PC-3 (cell line): ENCODE measurements around the gene MYL9. TPM values are rescaled to one million over a fixed set of nuclear protein-coding genes. Genes with fewer than 3 reads are reported as not detected.

ENCODE experiments used
- ATAC-seq: fragments of 200-7000 bp; cut with Tn5 transposase; 2 replicates; pipeline ENCODE4 v1.9.1; 2020; ENCODE audit warnings: mild to moderate bottlenecking, moderate library complexity
- BruUV-seq: library from RNA; stranded (reverse); fragments of 400-500 nt; replicated peaks from 2 replicates; lab custom pipeline; 2021; lab: Mats Ljungman, UMichigan
- CTCF ChIA-PET: fragments of 300-600 bp; sonication (Branson Sonifier 250); formaldehyde crosslinking; loops from one replicate; lab custom pipeline; 2022; ENCODE audit warnings: antibody characterized with exemption; lab: Charles Lee
- POLR2A ChIA-PET: fragments of 300-600 bp; sonication (Branson Sonifier 250); formaldehyde crosslinking; loops from one replicate; lab custom pipeline; 2022; ENCODE audit warnings: antibody characterized with exemption; ENCODE audit not compliant: unreplicated experiment; lab: Charles Lee
- DNase-seq: peaks from one replicate; pipeline ENCODE4 v3.0.0-alpha.2; 2015
- H2AFZ ChIP-seq: fragments of 300-600 bp; sonication (generic); 2 replicates; pipeline ENCODE4 v1.6.0; 2016; ENCODE audit warnings: antibody characterized with exemption, low read length
- H3F3A ChIP-seq: fragments of 300-600 bp; sonication (generic); one replicate; pipeline ENCODE4 v1.6.0; 2017; ENCODE audit warnings: antibody characterized with exemption, low read length, control low read depth, mild to moderate bottlenecking; ENCODE audit not compliant: unreplicated experiment
- H3K27ac ChIP-seq: fragments of 300-600 bp; sonication (generic); 2 replicates; pipeline ENCODE4 v1.5.1; 2016; ENCODE audit warnings: mild to moderate bottlenecking, low read length
- H3K27me3 ChIP-seq: fragments of 300-600 bp; sonication (generic); 2 replicates; pipeline ENCODE4 v1.6.1; 2016; ENCODE audit warnings: low read length, mixed read lengths
- H3K36me3 ChIP-seq: fragments of 300-600 bp; sonication (generic); 2 replicates; pipeline ENCODE4 v1.6.1; 2016; ENCODE audit warnings: low read depth, mixed run types, low read length, mixed read lengths
- H3K4me1 ChIP-seq: fragments of 300-600 bp; sonication (generic); 2 replicates; pipeline ENCODE4 v1.5.1; 2016; ENCODE audit warnings: low read length; ENCODE audit not compliant: insufficient read depth
- H3K4me2 ChIP-seq: fragments of 300-600 bp; sonication (generic); 2 replicates; pipeline ENCODE4 v1.6.0; 2016; ENCODE audit warnings: low read length
- H3K4me3 ChIP-seq: fragments of 300-600 bp; sonication (generic); 2 replicates; pipeline ENCODE4 v1.5.1; 2016; ENCODE audit warnings: mild to moderate bottlenecking, low read length, mixed read lengths
- H3K79me2 ChIP-seq: fragments of 300-600 bp; sonication (generic); 2 replicates; pipeline ENCODE4 v1.6.1; 2017; ENCODE audit warnings: low read length, mixed read lengths
- H3K9ac ChIP-seq: fragments of 300-600 bp; sonication (generic); 2 replicates; pipeline ENCODE4 v1.6.0; 2016; ENCODE audit warnings: mild to moderate bottlenecking, low read length
- H3K9me2 ChIP-seq: fragments of 300-600 bp; sonication (generic); replicated peaks from 2 replicates; pipeline ENCODE4 v1.6.1; 2016; ENCODE audit warnings: mixed run types, low read length, mixed read lengths
- H3K9me3 ChIP-seq: fragments of 300-600 bp; sonication (generic); 2 replicates; pipeline ENCODE4 v1.6.1; 2016; ENCODE audit warnings: low read length, mixed read lengths
- H4K20me1 ChIP-seq: fragments of 300-600 bp; sonication (generic); 2 replicates; pipeline ENCODE4 v1.6.1; 2016; ENCODE audit warnings: low read length, mixed read lengths
- CTCF ChIP-seq: fragments of 300-600 bp; sonication (generic); conservative IDR thresholded peaks from 2 replicates; pipeline ENCODE4 v1.5.1; 2017; ENCODE audit warnings: antibody characterized with exemption, low read depth, mild to moderate bottlenecking, low read length
- EZH2 ChIP-seq: fragments of 300-600 bp; sonication (generic); IDR thresholded peaks from one replicate; pipeline ENCODE4 v1.6.1; 2017; ENCODE audit warnings: antibody characterized with exemption, mild to moderate bottlenecking, low read length; ENCODE audit not compliant: unreplicated experiment
- EZH2phosphoT487 ChIP-seq: fragments of 300-600 bp; sonication (generic); IDR thresholded peaks from 2 replicates; pipeline ENCODE4 v1.6.1; 2018; ENCODE audit warnings: mild to moderate bottlenecking, antibody characterized with exemption, low read length, borderline replicate concordance
- intact Hi-C: fragments of 100-400 bp; cut with micrococcal nuclease; formaldehyde crosslinking; loops from 2 replicates; pipeline ENCODE4 v1.9.0; 2023
- total RNA-seq: library from RNA; depleted of rRNA; stranded (reverse); fragments of >200 nt; gene quantifications from 2 replicates; pipeline ENCODE4 v1.2.3, GENCODE V29; 2014; rRNA removed

Gene MYL9
- total RNA-seq, 1 experiment from 2014 or later: 12.0 TPM

DNA sequence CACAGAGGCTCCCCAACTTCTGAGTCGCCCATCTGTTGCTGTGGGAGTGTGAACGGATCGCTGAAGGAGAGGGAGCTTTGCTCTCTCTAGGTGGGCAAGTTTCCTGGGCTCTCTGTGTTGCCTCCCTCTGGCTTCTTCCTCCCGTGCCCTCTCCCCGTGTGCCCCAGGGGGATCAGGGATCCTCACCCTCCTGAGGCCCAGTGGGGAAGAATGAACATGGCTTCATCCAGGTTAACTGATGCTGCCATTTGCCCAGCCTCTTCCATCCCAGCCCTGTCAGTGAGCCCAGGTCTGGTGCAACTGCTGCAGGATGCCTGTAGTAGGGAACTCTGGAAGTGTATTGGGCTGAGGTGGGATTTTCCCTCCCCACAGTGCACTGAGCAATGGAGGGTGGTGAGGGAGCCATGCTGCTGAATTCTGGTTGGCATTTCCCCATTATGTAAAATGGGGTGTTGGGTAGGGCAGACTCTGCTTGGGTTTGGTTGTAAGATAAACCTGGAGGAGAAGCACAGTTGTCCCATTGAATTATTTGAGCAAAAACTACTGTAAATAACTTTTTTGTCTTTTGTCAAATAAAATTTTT, 52.1 kb downstream of the MYL9 start:
- DNase-seq (no peak), ATAC-seq (no peak)
- Histone ChIP-seq H3F3A (peaks cover 3% of the 10 kb centered on the region), H4K20me1 (no peaks in the 10 kb centered on the region), H3K9me3 (no peaks in the 10 kb centered on the region), H3K36me3 (peaks cover 12% of the 10 kb centered on the region; the same call in 1 of the 2 replicates), H3K27me3 (no peaks in the 10 kb centered on the region), H3K27ac (no peak overlapping the region), H3K4me1 (no peaks in the 10 kb centered on the region), H2AFZ (no peak overlapping the region), H3K79me2 (no peaks in the 10 kb centered on the region), H3K4me2 (no peak overlapping the region), H3K9me2 (no peaks in the 10 kb centered on the region), H3K4me3 (no peak overlapping the region), H3K9ac (no peak overlapping the region)
- POLR2A ChIA-PET: no interaction called here
- no TSS peak for BruUV-seq
- intact Hi-C loops: no loop called here
- TF ChIP-seq CTCF: no peak
- TF ChIP-seq EZH2phosphoT487: no peak
- TF ChIP-seq EZH2: no peak
- CTCF ChIA-PET: no interaction called here

- intact Hi-C loops: loop anchor here (10.0 kb wide), 1 partner anchor 265 kb away; a partner anchor contains a TSS
- no peak overlapping the region for H3K9ac ChIP-seq
- BruUV-seq: no TSS peak
- peaks cover 2% of the 10 kb centered on the region; the same call in 1 of the 2 replicates for H3K4me1 ChIP-seq
- no peaks in the 10 kb centered on the region for H3F3A ChIP-seq
- H3K4me3 ChIP-seq: no peak overlapping the region
- POLR2A ChIA-PET: interaction anchor here (0.6 kb wide), 1 partner anchor 278 kb away, joined by 5 read pairs; no protein-coding TSS in a partner anchor
- no peaks in the 10 kb centered on the region for H4K20me1 ChIP-seq
- DNase-seq: no peak
- H3K9me2 ChIP-seq: no peaks in the 10 kb centered on the region
- H3K4me2 ChIP-seq: no peak overlapping the region
- no peak for ATAC-seq
- H3K79me2 ChIP-seq: no peaks in the 10 kb centered on the region
- CTCF ChIA-PET: no interaction called here
- TF ChIP-seq EZH2phosphoT487 (no peak), CTCF (no peak), EZH2 (no peak)
- no peaks in the 10 kb centered on the region for H3K9me3 ChIP-seq
- H2AFZ ChIP-seq: no peak overlapping the region
- H3K27me3 ChIP-seq: no peaks in the 10 kb centered on the region
- H3K36me3 ChIP-seq: no peaks in the 10 kb centered on the region
- no peak overlapping the region for H3K27ac ChIP-seq
Measured at GRCh38 chr20:36599912-36600345, 58.6 kb downstream of the MYL9 start.

Other genes with a start within 250 kb of the MYL9 start
- 21.0 and 27.9 TPM in 2 replicates for gene DLGAP4, start 235.2 kb upstream of the MYL9 start, total RNA-seq
- 15.2 and 15.7 TPM in 2 replicates for gene TGIF2, start 32.1 kb downstream of the MYL9 start, total RNA-seq
- gene RAB5IF, start 64.3 kb downstream of the MYL9 start, total RNA-seq: 217 and 255 TPM in 2 replicates
- 0.23 and 0.51 TPM in 2 replicates for gene SLA2, start 104.7 kb downstream of the MYL9 start, total RNA-seq
- gene NDRG3, start 204.6 kb downstream of the MYL9 start, total RNA-seq: 27.0 and 30.1 TPM in 2 replicates
- 36.3 and 39.8 TPM in 2 replicates for gene DSN1, start 232.2 kb downstream of the MYL9 start, total RNA-seq